GM08714 (cell line): Measurements from ENCODE around the gene UNC50.

Source experiments
- H3K4me3 ChIP-seq: fragments of 200-500 bp; sonication (Bioruptor generic); 2 replicates; pipeline ENCODE4 v1.5.1; 2014; ENCODE audit warnings: mild to moderate bottlenecking, low read length, inconsistent platforms
- ZNF274 ChIP-seq: IDR thresholded peaks from 2 replicates; pipeline ENCODE4 v1.6.1; 2012; ENCODE audit warnings: mild to moderate bottlenecking, low read depth, low read length

The UNC50 gene

GRCh38 chr2:98569915-98570314 lies 38.5 kb upstream of the UNC50 start:
- TF ChIP-seq ZNF274 = no peak
- H3K4me3 ChIP-seq = no peak overlapping the region

DNA sequence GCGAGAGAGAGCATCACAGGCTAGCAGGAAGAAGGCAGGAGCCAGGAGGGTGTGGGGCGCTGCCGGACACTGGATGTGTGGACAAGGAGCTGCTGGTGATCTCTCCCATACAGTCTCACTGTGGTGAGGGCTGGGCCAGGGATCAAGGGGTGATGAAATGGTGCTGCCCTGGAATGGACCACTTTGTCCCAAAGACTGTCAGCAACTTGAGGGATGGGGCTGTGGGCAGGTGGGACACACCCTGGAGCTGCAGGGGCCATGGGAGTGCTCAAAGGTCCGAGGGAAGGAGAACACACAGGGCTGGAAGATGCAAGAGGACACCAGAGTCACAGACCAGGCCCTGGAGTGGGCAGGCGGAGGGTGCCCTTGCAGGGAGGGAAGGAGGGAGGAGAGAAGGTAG lies 38.0 kb upstream of the UNC50 start:
- no peak overlapping the region for H3K4me3 ChIP-seq
- no peak for TF ChIP-seq ZNF274

DNA sequence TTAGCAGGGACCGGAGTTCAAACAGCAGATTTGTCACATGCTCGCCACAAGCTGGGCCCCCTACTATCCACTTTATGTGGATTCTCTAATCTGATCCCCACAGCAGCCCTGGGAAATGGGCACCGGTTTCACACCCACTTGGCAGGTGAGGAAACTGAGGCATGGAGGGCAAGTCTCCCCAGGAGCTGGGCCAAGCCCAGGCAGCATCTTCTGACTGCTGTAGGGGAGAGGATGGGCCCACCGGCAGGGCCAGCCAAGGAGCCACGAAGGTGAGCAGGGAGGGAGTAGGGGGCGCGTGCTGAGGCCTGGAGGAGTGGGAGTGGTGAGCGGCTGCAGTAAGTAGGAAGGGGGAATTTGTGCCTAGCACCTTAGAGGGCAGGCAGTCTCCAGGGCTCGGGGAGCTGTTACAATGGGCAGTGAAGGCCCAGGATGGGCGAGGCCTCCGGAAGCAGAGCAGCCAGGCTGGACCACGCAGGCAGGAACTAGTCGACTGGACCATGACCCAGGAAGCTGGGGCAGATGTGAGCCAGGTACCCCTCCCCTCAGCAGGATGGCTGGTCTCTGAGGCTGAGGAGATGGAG lies 37.2 kb upstream of the UNC50 start:
- TF ChIP-seq ZNF274 = no peak
- no peak overlapping the region for H3K4me3 ChIP-seq

- H3K4me3 ChIP-seq = no peak overlapping the region
- TF ChIP-seq ZNF274 = no peak
Measured at GRCh38 chr2:98571796-98572195, 36.6 kb upstream of the UNC50 start.

GRCh38 chr2:98572211-98572610 lies 36.2 kb upstream of the UNC50 start:
- H3K4me3 ChIP-seq = no peak overlapping the region
- no peak for TF ChIP-seq ZNF274

DNA sequence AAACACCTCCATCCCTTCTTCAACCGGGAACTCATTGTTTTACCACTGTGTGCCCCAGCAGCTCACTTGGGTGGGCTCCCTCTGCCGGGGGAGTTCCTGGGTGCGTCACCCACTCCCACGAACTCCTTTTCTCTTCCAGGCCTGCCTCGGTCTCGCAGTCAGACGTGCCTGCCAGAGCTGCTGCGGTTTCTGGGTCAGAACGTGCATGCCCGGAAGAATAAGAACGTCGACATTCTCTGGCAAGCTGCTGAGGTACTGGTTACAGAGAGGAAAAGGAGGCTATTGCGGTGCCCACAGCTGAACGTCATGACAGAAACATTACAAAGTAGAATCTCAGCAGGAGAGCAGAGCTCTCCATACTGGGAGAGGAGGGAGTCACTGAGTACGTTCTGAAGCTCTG lies 35.7 kb upstream of the UNC50 start:
- H3K4me3 ChIP-seq = no peak overlapping the region
- no peak for TF ChIP-seq ZNF274

- H3K4me3 ChIP-seq = no peak overlapping the region
- no peak for TF ChIP-seq ZNF274
Measured at GRCh38 chr2:98573426-98573825, 35.0 kb upstream of the UNC50 start.

- no peak overlapping the region for H3K4me3 ChIP-seq
- no peak for TF ChIP-seq ZNF274
Measured at GRCh38 chr2:98576666-98577312, 31.6 kb upstream of the UNC50 start.

DNA sequence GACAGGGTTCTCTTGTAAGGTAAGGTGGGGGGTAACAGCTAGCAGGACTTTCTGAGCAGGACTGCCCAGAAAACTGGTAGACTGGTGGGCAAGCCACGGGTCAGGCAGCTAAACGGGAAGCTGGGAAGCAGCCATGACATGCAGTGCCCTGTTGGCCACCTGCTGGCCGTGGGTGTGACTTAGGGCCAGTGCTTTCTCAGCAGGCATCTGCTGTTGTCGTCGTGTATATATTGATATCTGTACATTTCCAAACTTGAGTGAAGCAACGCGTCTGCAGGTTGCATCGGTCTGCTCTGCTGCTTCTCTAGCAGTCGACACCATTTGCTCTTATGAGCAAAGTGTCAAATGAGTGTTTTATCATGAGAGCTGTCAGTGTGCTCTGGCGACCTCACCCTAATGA lies 31.1 kb upstream of the UNC50 start:
- TF ChIP-seq ZNF274 = no peak
- no peak overlapping the region for H3K4me3 ChIP-seq

DNA sequence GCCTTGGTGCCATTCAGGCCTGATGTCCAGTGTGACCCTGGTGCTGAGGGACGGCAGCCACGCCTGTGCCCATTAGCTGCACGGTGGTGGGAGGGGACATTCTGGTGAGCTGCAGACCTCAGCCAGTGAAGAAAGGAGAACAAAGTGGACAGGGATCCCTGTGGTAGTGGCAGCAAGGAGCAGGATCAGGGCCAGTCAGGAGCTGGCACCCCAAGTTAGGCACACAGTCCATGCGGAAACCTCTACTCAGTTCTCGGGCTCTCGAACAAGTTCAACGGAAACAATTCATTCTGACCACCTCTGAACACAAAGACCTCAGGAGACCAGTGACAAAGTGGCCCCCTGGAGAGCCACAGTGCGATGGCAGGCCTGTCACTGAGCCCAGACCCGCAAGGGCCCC lies 30.2 kb upstream of the UNC50 start:
- H3K4me3 ChIP-seq = no peak overlapping the region
- no peak for TF ChIP-seq ZNF274

- H3K4me3 ChIP-seq = no peak overlapping the region
- TF ChIP-seq ZNF274 = no peak
Measured at GRCh38 chr2:98579926-98580325, 28.5 kb upstream of the UNC50 start.

GRCh38 chr2:98580656-98581284 lies 27.6 kb upstream of the UNC50 start:
- no peak for TF ChIP-seq ZNF274
- H3K4me3 ChIP-seq = no peak overlapping the region

GRCh38 chr2:98582523-98582922 lies 25.9 kb upstream of the UNC50 start:
- no peak for TF ChIP-seq ZNF274
- H3K4me3 ChIP-seq = no peak overlapping the region

DNA sequence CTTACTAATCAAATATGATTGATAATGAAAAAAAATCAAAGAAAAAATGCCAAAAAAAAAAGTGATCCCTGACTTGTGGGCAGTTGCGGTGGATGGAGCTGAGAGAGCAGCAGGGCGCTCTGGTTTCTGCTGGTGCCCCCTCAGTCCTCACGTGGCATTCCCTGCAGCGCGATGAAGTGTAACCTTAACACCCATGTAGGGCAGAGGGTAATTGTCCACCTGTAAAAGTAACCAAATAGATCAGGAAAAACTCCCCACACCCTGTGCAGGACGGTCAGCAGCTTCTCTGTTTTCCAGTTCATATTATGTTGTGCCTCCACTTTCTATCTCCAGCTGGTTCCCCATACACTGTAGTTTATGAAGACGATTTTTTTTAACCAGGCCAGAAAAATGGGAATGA lies 25.1 kb upstream of the UNC50 start:
- H3K4me3 ChIP-seq = no peak overlapping the region
- no peak for TF ChIP-seq ZNF274

- TF ChIP-seq ZNF274 = no peak
- no peak overlapping the region for H3K4me3 ChIP-seq
Measured at GRCh38 chr2:98583816-98584618, 24.4 kb upstream of the UNC50 start.
